Measurements from ENCODE around the gene GPR107. TPM values are rescaled to one million over a fixed set of nuclear protein-coding genes. Genes with fewer than 3 reads are reported as not detected.

The GPR107 gene
- total and polyA plus RNA-seq, 2 experiments from 2014 or later: 10.6 to 25.6 TPM

- no peak overlapping the region for H3K4me2 ChIP-seq
- H3K4me3 ChIP-seq: no peak overlapping the region
- no peak for TF ChIP-seq EZH2 (IDR thresholded peaks at IDR 0.05; ENCODE audit: borderline replicate concordance)
- no peak for TF ChIP-seq EZH2phosphoT487 (IDR thresholded peaks at IDR 0.05; ENCODE audit: low read depth, severe bottlenecking, unreplicated experiment)
- no peak for TF ChIP-seq CTCF (IDR thresholded peaks at IDR 0.05; ENCODE audit: poor library complexity)
- H3K27me3 ChIP-seq: no peaks in the 10 kb centered on the region
- H3K9me3 ChIP-seq (ENCODE audit: low read depth): no peaks in the 10 kb centered on the region
- no peaks in the 10 kb centered on the region for H3K9me2 ChIP-seq (replicated peaks; ENCODE audit: insufficient read depth)
- DNase-seq (ENCODE audit: low spot score): no peak
- H3K27ac ChIP-seq: no peak overlapping the region
- H3K4me1 ChIP-seq (ENCODE audit: insufficient read depth): no peaks in the 10 kb centered on the region
- no peaks in the 10 kb centered on the region for H3K79me2 ChIP-seq
- H4K20me1 ChIP-seq (ENCODE audit: insufficient read depth, poor library complexity, severe bottlenecking): no peaks in the 10 kb centered on the region
- no peaks in the 10 kb centered on the region for H3K36me3 ChIP-seq (replicated peaks; ENCODE audit: insufficient read depth, low read depth)
- H2AFZ ChIP-seq: no peak overlapping the region
- 90% methylated on average over 3 of the region's 3 CpGs for WGBS (ENCODE audit: low lambda C conversion rate, missing lambda C conversion rate)
Measured at GRCh38 chr9:130154816-130155215, 101.1 kb downstream of the GPR107 start.

DNA sequence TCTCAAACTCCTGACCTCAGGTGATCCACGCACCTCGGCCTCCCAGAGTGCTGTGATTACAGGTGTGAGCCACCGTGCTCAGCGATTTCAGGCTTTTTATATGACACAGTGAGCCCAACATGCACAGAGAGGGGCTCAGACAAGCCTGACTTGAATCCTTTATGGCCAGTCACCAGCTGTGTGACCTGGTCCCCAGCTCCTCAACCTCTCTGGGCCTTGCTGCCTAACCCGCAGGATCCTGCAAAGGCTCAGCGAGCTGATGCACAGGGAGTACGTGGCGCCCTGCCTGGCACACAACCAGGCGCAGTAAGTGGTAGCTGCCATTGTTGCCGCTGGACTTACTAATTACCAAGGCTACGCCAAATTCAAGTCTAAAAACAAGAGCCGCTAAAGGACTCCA, 101.9 kb downstream of the GPR107 start:
- no peak overlapping the region for H2AFZ ChIP-seq
- H3K4me3 ChIP-seq: no peak overlapping the region
- H3K4me1 ChIP-seq (ENCODE audit: insufficient read depth): no peaks in the 10 kb centered on the region
- H3K27me3 ChIP-seq: no peaks in the 10 kb centered on the region
- TF ChIP-seq CTCF (IDR thresholded peaks at IDR 0.05; ENCODE audit: poor library complexity): no peak
- TF ChIP-seq EZH2phosphoT487 (IDR thresholded peaks at IDR 0.05; ENCODE audit: low read depth, severe bottlenecking, unreplicated experiment): no peak
- TF ChIP-seq EZH2 (IDR thresholded peaks at IDR 0.05; ENCODE audit: borderline replicate concordance): no peak
- no peak overlapping the region for H3K4me2 ChIP-seq
- H4K20me1 ChIP-seq (ENCODE audit: insufficient read depth, poor library complexity, severe bottlenecking): no peaks in the 10 kb centered on the region
- H3K36me3 ChIP-seq (replicated peaks; ENCODE audit: insufficient read depth, low read depth): no peaks in the 10 kb centered on the region
- no peak for DNase-seq (ENCODE audit: low spot score)
- no peaks in the 10 kb centered on the region for H3K9me3 ChIP-seq (ENCODE audit: low read depth)
- H3K27ac ChIP-seq: no peak overlapping the region
- no peaks in the 10 kb centered on the region for H3K79me2 ChIP-seq
- 96% methylated on average over 12 of the region's 12 CpGs for WGBS (ENCODE audit: low lambda C conversion rate, missing lambda C conversion rate)
- no peaks in the 10 kb centered on the region for H3K9me2 ChIP-seq (replicated peaks; ENCODE audit: insufficient read depth)

DNA sequence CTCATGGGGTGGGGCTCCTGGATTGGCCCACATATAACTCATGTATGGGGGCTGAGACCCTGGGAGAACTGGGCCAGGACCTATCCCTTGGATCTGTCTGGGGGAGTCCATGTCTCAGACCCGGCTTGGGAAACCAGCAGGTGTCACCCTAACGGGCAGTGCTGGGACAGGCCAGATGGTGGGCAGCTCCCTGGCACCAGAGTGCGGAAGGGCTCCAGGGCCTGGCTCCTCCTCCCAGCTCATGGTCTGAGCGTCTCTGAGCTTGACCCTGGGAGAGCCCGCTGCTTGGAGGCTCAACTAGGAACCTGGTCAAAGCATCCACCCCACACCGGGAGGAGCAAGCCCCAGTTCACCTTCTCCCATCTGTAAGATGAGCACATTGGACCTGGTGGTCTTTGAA, 103.0 kb downstream of the GPR107 start:
- H4K20me1 ChIP-seq (ENCODE audit: insufficient read depth, poor library complexity, severe bottlenecking): no peaks in the 10 kb centered on the region
- H3K9me3 ChIP-seq (ENCODE audit: low read depth): no peaks in the 10 kb centered on the region
- no peak overlapping the region for H3K27ac ChIP-seq
- no peak overlapping the region for H3K4me2 ChIP-seq
- no peaks in the 10 kb centered on the region for H3K9me2 ChIP-seq (replicated peaks; ENCODE audit: insufficient read depth)
- DNase-seq (ENCODE audit: low spot score): no peak
- TF ChIP-seq EZH2phosphoT487 (IDR thresholded peaks at IDR 0.05; ENCODE audit: low read depth, severe bottlenecking, unreplicated experiment): no peak
- WGBS (ENCODE audit: low lambda C conversion rate, missing lambda C conversion rate): 82% methylated on average over 6 of the region's 6 CpGs
- H3K36me3 ChIP-seq (replicated peaks; ENCODE audit: insufficient read depth, low read depth): no peaks in the 10 kb centered on the region
- H3K79me2 ChIP-seq: no peaks in the 10 kb centered on the region
- no peaks in the 10 kb centered on the region for H3K4me1 ChIP-seq (ENCODE audit: insufficient read depth)
- no peak overlapping the region for H3K4me3 ChIP-seq
- H2AFZ ChIP-seq: no peak overlapping the region
- H3K27me3 ChIP-seq: no peaks in the 10 kb centered on the region

GRCh38 chr9:130157079-130157478, 103.4 kb downstream of the GPR107 start:
- H2AFZ ChIP-seq: no peak overlapping the region
- no peaks in the 10 kb centered on the region for H3K9me2 ChIP-seq (replicated peaks; ENCODE audit: insufficient read depth)

More at GRCh38 chr9:130157079-130157478, 103.4 kb downstream of the GPR107 start:
- no peak overlapping the region for H3K27ac ChIP-seq
- TF ChIP-seq EZH2 (IDR thresholded peaks at IDR 0.05; ENCODE audit: borderline replicate concordance): no peak
- no peak for TF ChIP-seq EZH2phosphoT487 (IDR thresholded peaks at IDR 0.05; ENCODE audit: low read depth, severe bottlenecking, unreplicated experiment)
- no peak for TF ChIP-seq CTCF (IDR thresholded peaks at IDR 0.05; ENCODE audit: poor library complexity)
- WGBS (ENCODE audit: low lambda C conversion rate, missing lambda C conversion rate): 85% methylated on average over 7 of the region's 7 CpGs
- no peaks in the 10 kb centered on the region for H3K36me3 ChIP-seq (replicated peaks; ENCODE audit: insufficient read depth, low read depth)
- H3K79me2 ChIP-seq: no peaks in the 10 kb centered on the region
- no peaks in the 10 kb centered on the region for H3K9me3 ChIP-seq (ENCODE audit: low read depth)
- H3K4me2 ChIP-seq: no peak overlapping the region
- no peak for DNase-seq (ENCODE audit: low spot score)
- no peaks in the 10 kb centered on the region for H3K4me1 ChIP-seq (ENCODE audit: insufficient read depth)
- no peaks in the 10 kb centered on the region for H4K20me1 ChIP-seq (ENCODE audit: insufficient read depth, poor library complexity, severe bottlenecking)
- H3K27me3 ChIP-seq: no peaks in the 10 kb centered on the region
- no peak overlapping the region for H3K4me3 ChIP-seq

Data from hepatocyte (in vitro differentiated cells).